Fibroblast of peridontal ligament (primary cell): Measurements from ENCODE around the gene NKAIN1.
"Not testable (repeated sequence)": the region's sequence is repeated elsewhere in the genome, so short reads cannot be mapped to it uniquely, and the experiment has no call there.

Source experiments
- DNase-seq: peaks from one replicate; pipeline ENCODE4 v3.0.0-alpha.2; 2010; ENCODE audit errors: extremely low read depth

The NKAIN1 gene

DNA sequence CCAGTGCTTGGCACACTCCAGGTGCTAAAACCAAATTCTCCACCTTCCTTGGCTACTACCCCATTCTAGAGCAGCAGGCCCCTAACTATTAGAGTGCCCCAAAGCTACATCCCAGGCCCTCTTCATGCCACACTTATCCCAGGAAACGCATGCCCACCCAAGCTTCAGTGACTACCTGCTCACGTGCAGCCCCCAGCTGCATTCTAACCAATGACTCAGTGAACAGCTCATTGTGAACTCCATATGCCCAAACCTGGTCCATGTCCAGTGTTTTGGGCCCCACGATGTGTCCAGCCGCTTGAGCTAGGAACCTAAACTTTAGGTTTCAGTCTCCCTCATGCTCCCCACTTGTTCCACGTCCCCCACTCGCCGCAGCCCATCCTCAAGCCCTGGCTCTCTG is 41.5 kb downstream of the NKAIN1 start:
- DNase-seq: no peak

DNA sequence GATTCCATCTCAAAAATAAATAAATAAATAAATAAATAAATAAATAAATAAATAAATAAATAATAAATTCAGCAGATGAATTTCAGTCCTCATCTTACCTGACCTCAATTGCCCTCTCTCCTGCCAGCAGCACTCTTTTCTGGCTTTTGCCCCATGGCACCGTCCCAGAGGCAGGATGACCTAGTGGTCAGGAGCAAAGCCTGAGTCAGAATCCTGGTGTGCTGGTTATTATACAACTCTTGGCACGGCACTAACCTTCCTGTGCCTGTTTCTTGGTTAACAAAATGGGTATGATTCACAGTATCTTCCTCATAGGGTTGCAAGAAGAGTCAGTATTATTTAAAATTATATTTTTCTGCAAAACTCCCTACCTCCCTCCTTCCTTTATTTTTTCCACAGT is 43.0 kb downstream of the NKAIN1 start:
- peak; percentile 55 for DNase-seq

DNA sequence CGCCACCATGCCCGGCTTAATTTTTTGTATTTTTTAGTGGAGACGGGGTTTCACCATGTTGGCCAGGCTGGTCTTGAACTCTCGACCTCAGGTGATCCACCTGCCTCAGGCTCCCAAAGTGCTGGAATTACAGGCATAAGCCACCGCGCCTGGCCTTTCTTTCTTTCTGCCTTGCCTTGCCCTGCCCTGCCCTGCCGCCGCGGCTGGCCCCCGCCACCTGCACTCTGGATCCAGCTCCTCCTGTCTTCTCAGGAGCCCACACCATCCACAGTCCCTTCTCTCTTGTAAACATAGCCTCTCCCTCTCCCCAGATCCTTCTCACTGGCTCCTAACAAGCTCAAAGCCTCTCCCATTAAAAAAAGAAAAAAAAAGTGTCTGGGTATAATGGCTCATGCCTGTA is 44.4 kb downstream of the NKAIN1 start:
- not testable (repeated sequence) for DNase-seq

DNA sequence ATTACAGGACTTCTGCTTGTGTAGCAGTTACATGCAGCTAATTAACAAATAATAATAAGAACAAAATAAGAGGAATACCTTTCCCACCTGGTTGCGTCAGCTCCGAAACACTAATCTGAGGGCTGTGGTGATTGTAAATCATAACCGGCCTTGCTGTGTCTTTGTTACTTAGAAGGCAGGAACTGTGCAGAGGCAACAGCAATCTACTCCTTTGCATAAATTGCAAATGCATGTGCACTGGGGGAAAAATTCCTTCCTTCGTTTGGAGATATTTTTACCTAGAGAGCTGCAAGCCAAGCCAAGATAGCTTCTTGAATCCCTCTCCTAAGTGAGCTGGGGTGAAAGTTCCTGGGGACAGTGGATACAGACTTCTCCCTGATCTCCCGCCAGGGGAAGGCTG is 46.0 kb downstream of the NKAIN1 start:
- no peak for DNase-seq

DNA sequence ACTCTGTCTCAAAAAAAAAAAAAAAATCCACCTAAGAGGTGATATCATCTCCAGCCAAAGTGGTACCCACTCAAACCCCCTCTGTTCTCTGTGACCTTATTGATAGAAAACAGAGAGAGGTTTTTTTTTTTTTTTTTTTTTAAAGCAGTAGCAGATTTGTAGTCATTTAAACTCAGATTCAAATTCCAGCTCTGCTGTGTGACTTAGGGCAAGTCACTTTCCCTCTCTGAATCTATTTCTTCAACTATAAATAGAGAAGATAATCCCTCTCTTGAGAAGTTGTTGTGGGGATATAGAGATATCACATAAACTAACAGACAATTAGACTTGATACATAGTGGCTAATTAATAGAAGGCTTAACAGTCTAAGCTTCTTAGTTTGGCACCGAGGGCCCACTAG is 48.4 kb downstream of the NKAIN1 start:
- DNase-seq: no peak

DNA sequence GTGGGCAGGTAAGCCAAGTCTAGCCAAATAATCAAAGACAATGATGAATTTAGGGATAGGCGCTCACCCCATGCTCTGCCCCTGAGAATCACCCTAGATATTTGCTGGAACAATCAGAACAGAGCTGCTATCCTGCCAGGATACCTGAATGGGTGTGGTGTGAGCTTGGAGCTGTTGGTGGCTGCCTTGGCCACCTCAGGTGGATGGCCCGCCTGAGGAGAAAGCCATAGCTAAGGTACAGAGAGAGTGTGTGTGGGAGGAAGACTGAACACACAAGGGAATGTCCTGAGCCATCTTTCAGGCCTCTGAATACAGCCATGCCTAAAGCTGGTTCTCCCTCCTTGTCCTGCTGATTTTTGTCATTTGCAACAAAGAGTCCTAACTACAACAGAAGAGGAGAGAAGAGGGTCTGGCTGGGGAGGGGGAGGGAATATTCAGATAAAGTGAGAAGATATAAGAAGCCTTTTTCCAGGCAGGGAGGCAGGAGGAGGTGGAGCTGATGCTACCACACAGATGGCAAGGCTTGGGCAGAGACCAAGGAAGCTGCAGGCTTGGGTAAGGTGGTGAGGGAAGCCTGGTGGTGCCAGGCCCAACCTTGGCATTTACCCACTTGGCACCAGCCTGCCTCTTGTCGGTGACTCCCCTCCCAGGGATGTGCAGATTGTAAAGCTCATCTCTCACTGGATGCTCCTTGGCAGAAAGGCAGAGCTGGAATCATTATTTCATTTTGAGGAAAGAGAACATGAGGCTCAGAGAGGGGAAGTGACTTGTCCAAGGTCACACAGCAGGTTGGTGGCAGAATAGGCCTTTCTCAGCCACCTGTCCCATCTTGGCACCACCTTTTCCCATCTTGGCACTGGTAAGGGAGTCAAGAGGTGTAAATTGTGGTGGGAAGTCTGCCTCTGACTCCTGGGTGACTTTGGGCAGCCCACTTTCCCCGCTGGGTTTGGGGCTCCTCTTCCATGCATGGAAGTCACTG is 49.7 kb downstream of the NKAIN1 start:
- no peak for DNase-seq

DNA sequence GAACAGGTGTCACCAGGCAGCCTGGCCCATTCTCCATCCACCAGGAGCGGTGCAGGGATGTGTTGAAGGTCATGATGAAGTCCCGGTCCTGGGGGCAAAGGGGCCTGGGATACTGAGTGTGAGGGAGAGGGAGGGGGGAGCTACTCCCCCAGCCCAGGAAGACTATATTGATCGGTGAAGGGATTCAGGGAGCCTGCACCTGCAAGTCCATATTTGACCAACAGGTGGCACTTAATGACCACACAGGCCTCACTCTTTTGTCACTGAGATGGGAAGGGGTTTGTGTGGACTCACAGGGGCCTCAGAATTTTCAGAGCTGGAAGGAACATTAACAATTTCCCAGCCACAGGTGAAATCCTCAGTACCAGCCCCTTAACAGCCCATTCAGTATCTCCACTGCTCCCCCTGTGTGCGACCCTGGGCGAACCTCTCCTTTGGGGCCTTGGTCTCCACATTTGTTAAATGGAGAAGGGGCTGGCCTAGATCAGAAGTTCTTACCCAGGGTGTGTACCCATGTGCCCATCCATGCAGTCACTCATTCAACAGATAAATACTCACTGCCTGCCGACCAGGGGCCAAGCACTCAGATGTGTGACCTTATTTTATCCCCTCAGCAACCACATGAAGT is 55.6 kb downstream of the NKAIN1 start:
- DNase-seq: peak; percentile 48

DNA sequence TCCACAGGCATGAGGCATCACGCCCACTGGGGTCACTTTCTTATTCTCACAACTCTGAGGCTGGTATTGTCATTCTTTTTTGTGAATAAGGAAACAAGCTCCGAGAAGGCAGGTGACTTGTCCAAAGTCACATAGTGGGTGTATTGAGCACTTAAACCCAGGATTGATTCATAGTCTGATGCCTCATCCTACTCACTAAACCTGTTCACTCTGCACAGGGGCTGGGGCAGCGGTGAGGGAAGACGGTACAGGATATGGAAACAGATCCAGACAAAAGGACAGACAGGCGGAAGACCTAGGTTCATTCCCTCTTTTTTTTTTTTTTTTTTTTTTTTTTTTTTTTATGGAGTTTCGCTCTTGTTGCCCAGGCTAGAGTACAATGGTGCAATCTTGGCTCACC is 56.6 kb downstream of the NKAIN1 start:
- DNase-seq: no peak

DNA sequence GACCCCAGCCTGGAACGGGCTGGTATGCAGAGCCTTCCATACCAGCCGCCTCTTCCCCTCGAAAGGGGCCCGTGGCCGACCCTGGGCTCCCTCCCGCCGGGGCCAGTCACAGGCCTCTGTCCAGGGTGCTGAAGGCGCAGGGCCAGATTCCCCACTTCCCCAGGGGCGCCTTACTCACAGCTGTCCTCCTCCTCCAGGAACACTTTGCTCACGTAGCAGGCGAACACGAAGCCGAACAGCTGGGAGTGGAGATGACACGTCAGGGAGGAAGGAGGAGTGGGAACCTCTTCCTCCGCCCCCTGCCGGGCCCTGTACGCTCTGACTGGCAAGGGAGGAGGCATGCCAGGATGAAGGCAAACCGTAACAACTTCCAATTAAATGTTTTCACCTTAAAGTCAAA is 57.3 kb downstream of the NKAIN1 start:
- DNase-seq: peak; percentile 91

DNA sequence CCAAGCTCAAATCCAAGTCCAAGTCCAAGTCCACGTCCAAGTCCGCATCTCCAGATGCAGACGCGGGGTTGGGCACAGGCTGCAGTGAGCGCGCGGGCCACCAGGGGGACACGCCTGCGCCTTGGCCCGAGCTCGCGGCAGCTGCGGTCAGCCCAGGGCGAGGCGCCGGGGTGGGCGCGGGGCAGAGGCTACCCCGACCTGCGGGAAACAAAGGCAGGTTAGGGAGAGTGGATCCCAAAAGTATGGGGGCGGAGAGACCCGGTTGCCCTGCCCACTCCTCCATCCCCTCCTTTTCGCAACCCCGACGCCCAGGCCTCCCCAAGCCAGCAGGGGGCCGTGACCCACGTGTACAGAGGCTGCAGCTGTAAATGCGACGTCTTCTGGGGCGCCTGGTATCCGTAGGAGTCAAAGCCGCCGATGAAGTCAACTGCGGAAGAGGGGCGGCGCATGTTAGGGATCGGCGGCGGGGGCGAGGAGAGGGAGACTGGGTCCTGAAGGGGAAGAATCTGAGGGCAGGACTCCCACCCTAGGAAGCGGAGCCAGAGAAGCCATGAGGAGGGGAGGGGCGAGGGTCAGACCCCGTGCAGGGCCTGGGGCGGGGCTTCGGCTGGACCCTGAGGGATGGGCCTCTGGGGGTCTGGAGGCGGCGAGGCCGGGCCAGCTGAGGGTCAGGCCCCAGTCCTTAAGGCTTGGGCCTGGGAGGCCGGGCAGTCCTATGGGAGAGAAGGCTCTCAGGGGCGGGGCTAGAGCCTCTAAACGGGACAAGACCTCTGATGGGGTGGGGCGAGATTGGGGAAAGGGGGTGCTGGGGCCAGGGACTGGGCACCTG is 58.0 kb downstream of the NKAIN1 start:
- DNase-seq: peak; percentile 24

DNA sequence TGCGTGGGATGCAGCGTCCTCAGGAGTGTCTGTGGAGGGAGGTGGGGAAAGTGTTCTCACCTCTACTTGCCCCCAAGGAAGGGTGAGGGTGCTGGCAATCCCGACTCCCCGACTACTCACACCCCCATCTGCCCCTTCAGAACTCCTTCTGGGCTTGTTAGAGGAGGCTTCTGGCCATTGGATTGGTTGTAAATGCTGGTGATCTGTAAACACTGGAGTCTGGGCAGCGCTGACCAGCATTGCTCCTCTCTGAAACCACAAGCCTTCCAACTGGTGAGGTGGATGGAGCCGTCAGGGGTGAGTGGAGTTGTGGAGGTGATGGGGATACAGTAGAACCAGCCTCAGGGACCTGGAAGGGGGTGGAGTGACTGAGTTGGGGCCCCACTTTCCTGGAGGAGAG is 59.3 kb downstream of the NKAIN1 start:
- no peak for DNase-seq

DNA sequence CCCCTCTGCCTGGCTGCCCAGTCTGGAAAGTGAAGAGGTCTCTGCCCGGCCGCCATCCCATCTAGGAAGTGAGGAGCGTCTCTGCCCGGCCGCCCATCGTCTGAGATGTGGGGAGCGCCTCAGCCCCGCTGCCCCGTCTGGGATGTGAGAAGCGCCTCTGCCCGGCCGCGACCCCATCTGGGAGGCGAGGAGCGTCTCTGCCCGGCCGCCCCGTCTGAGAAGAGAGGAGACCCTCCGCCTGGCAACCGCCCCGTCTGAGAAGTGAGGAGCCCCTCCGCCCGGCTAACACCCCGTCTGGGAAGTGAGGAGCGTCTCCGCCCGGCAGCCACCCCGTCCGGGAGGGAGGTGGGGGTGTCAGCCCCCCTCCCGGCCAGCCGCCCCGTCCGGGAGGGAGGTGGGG is 63.4 kb downstream of the NKAIN1 start:
- not testable (repeated sequence) for DNase-seq

DNA sequence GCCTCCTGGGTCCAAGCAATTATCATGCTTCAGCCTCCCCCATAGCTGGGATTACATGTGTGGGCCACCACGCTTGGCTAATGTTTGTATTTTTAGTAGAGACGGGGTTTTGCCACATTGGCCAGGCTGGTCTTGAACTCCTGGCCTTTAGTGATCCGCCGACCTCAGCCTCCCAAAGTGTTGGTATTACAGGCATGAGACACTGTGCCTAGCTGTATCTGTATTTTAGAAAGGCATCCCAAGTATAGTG is 69.3 kb downstream of the NKAIN1 start:
- DNase-seq: no peak

DNA sequence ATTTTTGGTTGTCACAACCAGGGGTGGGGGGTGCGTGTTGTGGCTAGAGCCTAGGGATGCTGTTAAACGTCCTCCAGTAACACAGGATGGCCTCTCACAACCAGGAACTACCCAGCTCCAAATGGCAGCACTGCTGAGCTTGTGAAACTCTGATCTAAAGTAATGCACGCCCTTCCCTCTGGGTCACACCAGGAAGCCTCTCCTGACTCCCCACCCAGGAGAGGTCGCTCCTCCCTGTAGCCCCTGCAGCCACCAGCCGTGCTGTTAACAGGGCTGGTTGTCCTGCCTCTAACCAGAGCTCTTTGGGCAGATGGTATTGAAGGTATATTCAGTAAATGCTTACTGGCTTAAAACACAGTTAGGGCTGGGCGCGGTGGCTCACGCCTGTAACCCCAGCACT is 73.2 kb downstream of the NKAIN1 start:
- DNase-seq: no peak

DNA sequence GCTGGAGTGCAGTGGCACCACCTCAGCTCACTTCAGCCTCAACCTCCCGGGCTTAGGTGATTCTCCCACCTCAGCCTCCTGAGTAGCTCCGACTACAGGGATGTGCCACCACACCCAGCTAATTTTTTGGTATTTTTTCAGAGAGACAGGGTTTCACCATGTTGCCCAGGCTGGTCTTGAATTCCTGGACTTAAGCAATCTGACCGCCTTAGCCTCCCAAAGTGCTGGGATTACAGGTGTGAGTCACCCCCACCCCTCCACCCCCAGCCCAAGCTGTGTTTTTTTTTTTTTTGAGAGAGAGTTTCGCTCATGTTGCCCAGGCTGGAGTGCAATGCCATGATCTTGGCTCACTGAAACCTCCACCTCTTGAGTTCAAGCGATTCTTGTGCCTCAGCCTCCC is 75.4 kb downstream of the NKAIN1 start:
- DNase-seq: no peak

DNA sequence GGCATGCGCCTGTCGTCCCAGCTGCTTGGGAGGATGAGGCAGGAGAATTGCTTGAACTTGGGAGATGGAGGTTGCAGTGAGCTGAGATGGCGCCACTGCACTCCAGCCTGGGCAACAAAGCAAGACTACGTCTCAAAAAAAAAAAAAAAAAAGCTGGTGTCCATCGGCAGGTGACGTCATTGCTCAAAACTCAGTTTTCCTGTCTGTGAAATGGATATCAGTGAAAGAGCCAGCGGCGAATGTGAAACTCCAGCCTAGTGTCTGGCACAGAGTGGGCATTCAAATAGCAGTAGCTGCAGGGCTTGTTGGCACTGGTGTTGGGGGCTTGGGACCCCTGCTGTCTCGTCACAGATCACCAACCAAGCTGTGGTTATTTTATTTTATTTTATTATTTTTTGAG is 75.8 kb downstream of the NKAIN1 start:
- DNase-seq: no peak

DNA sequence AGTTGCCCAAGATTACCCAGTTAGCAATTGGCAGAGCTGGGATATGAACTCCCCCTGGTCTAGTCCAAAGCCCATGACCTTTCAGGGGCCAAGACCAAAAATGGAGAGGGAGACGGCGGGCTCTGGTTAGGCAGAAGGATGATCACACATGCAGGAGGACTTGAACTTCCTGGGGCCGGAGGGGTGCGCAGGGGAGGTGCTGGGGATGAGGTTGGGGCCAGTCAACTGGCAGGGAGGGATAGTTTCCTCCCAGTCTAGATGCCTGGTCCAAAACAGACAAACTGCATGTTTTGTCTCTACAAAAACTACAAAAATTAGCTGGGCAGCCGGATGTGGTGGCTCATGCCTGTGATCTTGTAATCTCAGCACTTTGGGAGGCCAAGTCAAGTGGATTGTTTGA is 78.1 kb downstream of the NKAIN1 start:
- no peak for DNase-seq

DNA sequence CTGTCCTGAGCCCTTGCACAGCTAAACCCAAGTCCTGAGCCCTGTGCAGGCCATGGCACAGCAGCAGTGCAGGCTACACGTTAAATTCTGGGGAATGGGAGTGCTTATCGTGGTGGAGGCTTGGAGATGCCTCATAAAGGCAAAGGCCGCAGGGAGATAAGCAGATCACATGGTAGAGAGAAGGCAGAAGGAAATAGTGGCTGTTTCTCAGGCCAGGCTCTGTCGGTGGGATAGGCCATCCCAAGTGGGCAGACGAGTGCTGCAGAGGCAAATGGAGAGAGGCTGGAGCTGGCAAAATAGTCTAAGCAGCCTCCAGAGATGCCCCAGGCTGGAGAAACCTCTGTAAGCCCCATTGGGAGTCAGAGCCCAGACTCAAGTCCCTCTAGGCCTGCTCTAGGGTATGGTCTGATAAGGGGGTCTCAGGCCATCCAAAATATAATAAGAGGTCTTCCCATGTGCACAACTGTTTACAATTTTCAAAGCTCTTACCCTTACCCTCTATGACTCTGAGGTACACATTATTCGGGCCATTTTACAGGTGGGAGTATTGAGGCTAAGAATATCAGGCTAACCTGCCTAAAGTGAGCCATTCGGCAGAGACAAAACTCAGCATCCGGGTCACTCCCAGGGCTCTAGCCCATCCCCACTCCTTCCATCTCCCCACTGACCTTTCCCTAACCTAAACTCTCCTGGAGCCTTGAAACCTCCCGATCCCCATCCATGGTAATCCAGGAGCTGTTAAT is 79.6 kb downstream of the NKAIN1 start:
- DNase-seq: no peak

DNA sequence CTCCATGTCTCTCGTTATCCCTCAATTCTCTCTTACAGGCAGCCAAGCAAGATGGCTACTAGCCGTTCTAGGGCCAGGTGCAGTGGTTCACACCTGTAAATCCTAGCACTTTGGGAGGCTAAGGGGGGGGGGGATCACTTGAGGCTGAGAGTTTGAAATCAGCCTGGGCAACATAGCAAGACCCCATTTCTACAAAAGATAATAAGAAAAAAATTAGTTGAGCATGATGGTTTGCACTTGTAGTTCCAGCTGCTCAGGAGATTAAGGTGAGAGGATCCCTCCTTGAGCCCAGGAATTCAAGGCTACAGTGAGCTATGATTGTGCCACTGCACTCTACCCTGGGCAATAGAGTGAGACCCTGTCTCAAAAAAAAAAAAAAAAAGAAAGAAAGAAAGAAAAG is 80.4 kb downstream of the NKAIN1 start:
- no peak for DNase-seq

DNA sequence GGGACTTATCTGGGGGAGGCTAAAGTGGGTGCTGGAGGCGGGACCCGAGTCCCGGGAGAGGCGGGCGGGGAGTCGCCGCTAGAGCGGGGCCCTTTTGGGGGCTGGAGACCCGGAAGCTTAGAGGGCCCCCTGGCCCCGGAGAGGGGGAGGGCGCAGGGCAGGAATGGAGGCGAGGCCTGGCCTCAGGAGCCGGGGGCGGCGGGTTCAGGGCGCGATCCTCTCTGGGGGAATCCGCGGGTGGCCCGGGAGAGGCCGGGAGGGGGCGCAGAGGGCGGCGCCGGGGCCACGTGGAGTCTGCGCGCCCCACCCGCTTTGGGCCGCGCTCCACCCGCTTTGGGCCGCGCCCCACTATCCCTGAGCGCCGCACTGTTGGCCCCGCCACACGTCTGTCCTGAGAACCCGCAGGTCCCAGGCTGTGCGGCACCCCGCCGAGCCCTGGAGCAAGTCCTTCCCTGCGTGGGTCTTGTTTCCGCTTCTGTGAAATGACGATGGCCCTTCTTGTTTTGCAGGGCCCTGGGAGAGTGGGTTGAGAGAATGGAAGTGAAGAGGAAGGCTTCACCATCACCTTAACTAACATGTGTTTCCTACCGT is 84.4 kb downstream of the NKAIN1 start:
- DNase-seq: peak; percentile 25

DNA sequence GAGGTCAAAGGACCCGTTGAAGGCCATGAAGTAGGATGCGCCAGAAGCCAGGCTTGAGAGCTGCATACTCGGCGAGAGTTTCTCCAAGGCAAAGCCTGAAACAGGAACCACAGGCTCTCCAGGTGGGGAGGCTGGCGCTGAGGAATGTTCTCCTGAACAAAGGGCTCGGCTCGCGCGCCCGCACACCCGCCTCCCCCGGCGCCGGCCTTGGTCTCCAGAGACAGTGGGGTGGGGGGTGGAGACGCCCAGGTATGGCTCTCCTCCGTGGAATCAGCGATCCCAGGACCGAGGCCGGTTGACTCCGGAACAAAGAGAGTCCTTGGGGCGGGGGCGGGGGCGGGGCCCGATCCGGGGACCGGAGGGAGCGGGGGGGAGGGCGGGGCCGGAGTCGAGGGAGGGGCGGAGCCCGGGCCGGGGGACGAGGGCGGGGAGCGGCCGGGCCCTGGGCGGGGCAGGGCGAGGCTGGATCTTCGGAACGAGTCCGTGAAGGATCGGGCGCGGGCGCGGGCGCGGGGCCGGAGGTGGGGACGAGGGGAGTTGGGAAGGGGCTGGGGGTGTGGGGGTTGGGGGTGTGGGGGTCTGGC is 85.0 kb downstream of the NKAIN1 start:
- peak; percentile 45 for DNase-seq
